Daoy (cell line): Measurements from ENCODE around the gene DSC3. TPM values are rescaled to one million over a fixed set of nuclear protein-coding genes. Genes with fewer than 3 reads are reported as not detected.
A peak's percentile ranks its signal among the peaks of the same experiment; 100 is the strongest.

Source experiments
- DNase-seq: peaks from one replicate; pipeline ENCODE4 v3.0.0-alpha.2; 2015; ENCODE audit warnings: low read depth
- total RNA-seq: library from RNA; depleted of rRNA; stranded (reverse); fragments of >200 nt; shearing (Covaris generic); gene quantifications from 2 replicates; pipeline ENCODE4 v1.2.3, GENCODE V29; 2014; rRNA removed

DSC3 gene
- total RNA-seq: not detected in 2 replicates

GRCh38 chr18:31042406-31043181, at the start of gene DSC3:
Gene DSC3 (minus strand): TSS chr18:31042742. CDS start chr18:31042660, 82 bp downstream.
- no peak for DNase-seq

DNA sequence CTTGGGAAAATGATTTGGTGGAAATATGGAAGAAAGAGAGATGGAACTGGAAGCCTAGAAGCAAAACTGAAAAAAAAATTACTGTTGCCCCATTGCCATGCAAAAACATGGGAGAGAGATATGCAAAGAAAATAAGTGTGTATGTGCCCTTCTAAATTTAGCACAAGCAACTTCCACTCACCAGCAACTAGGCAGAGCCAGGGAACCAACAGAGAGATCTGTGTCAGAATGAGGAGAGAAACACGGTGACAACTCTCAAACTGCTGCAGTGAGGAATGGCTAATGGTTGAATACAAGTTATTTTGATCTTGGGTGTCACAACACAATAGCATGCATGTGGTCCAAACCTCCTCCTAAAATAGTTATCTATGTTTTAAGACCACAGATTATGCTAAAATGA, 48.8 kb upstream of the DSC3 start:
- no peak for DNase-seq

DNA sequence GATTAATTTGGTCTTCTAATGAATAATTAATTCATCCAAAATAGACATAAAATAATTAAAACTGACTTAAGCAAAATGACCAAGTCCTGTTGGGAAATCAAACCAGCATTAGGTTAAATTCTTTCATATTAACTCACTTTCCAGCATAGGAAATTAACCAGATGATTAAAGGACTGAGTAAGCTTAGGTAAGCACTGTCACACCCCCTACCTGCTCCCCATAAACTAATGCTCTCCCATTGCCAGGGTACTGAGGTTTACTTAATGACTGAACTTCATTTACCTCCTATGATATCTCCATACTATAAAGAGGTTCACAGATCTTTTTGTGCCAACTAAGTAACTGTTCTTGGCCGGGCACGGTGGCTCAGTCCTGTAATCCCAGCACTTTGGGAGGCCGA, 46.0 kb upstream of the DSC3 start:
- DNase-seq: no peak

DNA sequence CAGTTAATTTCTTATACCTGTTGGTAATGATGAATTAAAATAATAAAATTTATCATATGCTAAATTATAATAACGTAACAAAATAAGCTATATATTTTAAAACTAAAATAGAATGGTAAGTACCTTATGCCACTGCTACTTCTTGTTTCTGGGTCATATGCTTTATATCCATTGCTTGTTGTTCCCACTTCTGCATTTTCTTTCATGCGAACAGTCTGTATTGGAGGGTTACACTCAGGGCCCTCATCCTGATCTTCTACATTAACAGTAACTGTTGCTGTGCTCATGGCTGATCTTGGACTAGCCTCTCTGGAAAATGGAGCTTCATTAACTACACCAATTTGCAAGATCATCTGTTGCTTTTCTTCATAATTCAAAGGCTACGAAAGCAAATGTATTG, 37.4 kb upstream of the DSC3 start:
- DNase-seq: no peak

DNA sequence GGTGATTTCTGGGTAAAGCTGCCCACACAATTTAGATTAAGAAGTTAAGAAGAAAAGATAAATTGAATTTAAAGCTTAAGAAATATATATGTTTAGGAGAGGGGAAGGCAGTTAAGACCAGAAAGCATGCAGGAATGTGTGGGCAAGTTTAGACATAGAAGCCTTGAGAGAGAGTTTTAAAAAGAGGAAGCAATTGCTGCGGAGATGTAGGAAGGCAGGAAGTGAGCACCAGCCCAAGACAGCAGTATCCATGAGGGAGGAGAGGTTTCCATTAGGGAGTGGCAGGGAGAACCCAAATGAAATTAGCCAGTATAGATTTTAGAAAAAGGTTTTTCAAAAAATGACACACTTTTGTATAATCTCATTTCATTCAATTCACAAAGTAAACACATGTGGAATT, 35.3 kb upstream of the DSC3 start:
- no peak for DNase-seq

DNA sequence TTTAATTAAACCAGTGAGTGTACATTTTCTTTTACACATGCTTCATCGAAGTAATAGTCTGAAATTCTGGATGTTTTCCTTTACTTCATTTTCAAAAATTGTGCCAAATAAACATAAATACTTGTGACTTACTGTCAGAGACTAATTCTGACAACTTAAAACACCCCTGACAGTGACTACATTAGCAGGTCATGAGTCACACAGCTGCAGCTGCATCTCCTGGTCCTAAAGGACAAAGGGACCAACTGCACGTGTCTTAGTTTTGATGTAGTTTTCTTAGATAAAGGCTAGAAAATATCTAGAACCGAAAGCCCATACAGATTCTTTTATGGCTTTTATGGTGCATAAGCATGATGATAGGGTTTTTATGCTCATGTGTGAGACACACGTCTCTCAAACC, 29.6 kb upstream of the DSC3 start:
- DNase-seq: no peak

GRCh38 chr18:31070206-31070605, 27.7 kb upstream of the DSC3 start:
- DNase-seq: no peak

GRCh38 chr18:31066266-31066665, 23.7 kb upstream of the DSC3 start:
- DNase-seq: no peak

- no peak for DNase-seq
These were observed 22.7 kb upstream of the DSC3 start for GRCh38 chr18:31065036-31065773.

DNA sequence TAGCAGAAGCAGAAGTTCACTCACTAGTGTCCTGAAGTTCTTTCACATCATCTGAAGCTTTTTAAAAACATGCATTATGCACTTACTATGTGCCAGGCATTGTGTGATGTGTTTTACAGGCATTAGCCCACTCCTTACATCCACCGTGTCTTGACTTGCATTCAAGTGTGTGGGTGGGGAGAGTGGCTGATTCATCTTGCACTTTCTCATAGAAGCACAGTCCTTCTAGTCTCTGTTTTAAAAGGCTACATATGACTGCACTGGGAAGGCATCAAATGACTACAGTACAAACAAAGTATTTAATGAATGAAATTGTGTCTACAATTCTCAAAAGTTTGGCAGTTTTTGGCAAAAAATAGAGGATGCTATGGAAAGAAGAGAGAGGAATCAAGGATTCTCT, 21.6 kb upstream of the DSC3 start:
- peak; percentile 6 for DNase-seq

- DNase-seq: no peak
These were observed 19.4 kb upstream of the DSC3 start for GRCh38 chr18:31061945-31062344.

DNA sequence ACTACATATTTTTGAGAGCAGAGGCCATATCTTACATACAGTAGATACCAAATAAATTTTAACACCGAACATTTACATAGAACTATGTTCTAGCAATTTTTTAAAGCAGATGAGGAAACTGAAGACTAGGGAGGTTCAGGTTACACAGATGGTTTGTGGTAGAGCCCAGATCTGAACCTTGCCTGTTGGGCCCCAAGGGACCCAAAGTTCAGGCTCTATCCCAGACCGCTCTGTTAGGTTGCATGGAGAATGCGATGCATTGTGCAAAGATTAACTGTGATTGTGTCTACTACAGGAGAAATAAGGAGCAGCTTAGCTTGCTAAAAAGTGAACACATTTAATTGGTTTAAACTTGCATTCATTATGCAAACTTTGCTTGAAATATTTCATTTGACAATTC, 16.4 kb upstream of the DSC3 start:
- no peak for DNase-seq

GRCh38 chr18:31057917-31058316, 15.4 kb upstream of the DSC3 start:
- no peak for DNase-seq

DNA sequence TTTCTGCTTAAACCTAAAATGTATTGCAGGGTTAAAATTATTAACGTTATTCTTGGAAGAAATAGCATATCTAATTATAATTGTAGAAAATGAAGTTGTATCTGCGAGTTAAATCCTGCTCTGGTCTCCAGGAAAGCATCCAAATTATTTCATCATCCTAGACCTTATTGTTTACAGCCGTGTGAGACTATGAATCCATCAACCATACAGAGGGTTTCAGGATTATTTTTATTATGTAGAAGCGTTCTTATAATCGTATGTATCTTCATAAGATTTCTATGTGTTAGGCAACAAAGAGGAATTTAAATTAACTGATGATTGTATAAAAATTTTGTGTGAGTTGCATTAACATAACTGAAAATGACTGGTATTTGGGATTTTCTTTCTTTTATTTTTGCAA, 14.5 kb upstream of the DSC3 start:
- DNase-seq: no peak

DNA sequence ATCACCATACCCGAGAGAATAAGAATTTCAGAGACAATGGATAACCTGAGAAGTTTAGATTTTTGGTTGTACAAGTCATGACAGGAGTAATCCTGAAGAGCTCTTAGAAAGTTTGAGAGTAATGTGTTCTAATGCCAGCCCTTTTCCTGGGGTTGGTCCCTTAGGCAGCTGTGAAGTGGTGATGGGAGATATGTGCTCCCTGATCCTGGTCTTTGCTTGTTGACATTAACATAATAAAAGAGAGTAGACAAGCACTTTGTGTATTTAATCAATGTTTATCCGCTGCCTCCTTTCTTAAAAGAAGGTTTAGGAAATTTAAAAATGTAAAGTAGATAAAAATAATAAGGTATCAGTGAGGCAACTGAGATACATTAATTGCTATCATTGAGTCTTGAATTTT, 13.8 kb upstream of the DSC3 start:
- DNase-seq: no peak

DNA sequence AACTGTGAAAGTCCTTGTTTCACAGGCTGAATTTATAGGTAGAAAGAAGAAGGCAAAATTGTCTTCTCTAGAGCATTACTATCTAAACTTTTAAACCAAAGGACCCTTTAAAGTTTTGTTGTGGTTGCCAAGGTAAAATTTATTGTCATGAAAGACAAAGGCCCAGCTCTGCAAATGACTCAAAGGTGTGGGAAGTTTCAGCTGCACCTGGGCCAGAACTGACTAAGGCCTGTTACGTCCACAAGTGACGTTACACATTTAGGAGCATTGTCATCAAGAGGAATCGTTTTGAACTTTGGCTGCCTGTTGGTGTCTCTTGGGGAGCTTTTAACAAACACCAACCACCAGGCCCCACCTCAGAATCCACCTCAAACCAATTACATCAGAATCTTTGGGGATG, 8.1 kb upstream of the DSC3 start:
- no peak for DNase-seq

- DNase-seq: no peak
These were observed 6.6 kb upstream of the DSC3 start for GRCh38 chr18:31049189-31049588.

GRCh38 chr18:31048216-31048615, 5.7 kb upstream of the DSC3 start:
- DNase-seq: no peak

GRCh38 chr18:31046916-31047315, 4.4 kb upstream of the DSC3 start:
- no peak for DNase-seq

GRCh38 chr18:31045599-31045998, 3.1 kb upstream of the DSC3 start:
- DNase-seq: no peak

DNA sequence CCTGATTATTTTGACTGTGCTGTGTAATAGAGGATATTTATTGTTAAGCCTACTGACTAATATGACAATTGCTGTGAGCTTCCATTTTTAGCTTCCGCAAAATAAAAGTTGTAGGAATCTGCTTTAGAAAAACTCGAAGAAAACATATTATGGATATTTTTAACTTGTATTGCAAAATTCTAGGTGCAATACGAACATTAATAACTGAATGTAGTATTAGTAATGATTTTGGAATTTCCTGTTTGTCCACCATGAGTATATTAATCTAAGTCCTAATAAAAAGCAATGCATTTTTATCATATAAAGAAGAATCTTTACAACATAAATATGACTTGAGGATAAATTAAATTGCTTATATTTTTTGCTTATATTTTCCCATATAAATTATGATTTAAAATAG, 2.4 kb upstream of the DSC3 start:
- no peak for DNase-seq

GRCh38 chr18:31043709-31044108, 1.2 kb upstream of the DSC3 start:
- no peak for DNase-seq

DNA sequence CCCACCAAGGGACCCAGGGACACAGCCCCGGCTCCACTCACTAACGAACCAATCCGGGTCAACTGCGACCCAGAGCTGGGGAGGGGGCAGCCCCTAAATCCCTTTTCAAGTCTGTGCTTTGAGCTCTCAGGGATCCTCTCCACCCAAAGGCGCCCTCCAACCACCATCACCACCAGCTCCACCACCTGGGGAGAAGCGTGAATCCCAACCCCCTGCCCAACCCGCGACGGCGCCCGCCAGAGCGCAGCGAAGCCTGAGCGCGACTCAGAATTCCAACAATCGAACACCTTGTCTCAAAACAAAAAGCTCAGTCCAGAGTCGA, 497 bp downstream of the DSC3 start:
- no peak for DNase-seq
